IMR-90 (cell line): Measurements from ENCODE around the gene NABP1.

ENCODE experiments used
- CEBPB ChIP-seq: IDR thresholded peaks from 2 replicates; pipeline ENCODE4 v1.6.1; 2012; ENCODE audit warnings: low read depth, low read length, improper control_type of control experiment
- RCOR1 ChIP-seq: IDR thresholded peaks from 2 replicates; pipeline ENCODE4 v1.6.1; 2012; ENCODE audit warnings: mild to moderate bottlenecking, low read length, improper control_type of control experiment; ENCODE audit not compliant: insufficient replicate concordance
- RFX5 ChIP-seq: IDR thresholded peaks from 2 replicates; pipeline ENCODE4 v1.8.0; 2012; ENCODE audit warnings: low read depth, mild to moderate bottlenecking, low read length, moderate library complexity
- SMC3 ChIP-seq: fragments of 150-350 bp; IDR thresholded peaks from 2 replicates; pipeline ENCODE4 v1.6.1; 2016; ENCODE audit warnings: low read depth, mild to moderate bottlenecking, antibody characterized with exemption, low read length, moderate library complexity
- TF ChIP-seq, protein P1 (sequence below): conservative IDR thresholded peaks from 2 replicates; pipeline ENCODE4 v1.5.1; 2012; ENCODE audit warnings: mild to moderate bottlenecking, low read depth, low read length, improper control_type of control experiment

DNA sequence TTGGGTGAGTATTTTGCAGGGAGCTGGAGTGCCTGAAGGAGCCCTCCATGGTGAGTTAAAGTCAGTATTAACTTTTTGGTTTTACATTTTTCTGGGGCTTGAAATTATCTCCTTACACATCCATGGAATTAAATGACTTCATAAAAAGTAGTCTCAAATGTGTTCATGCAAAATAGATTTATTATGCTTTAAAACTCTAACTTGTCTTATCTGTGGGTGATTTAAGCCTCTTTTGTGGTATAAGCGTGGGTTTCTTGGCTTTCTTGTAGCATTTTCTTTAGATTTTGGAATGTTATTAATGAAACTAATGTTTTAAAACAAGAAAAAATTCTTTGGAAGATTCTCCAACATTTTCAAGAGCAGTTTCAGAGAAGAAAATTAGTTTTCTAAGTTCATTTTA is 27.8 kb downstream of the NABP1 start:
- TF ChIP-seq RFX5 = no peak
- TF ChIP-seq CEBPB = no peak
- TF ChIP-seq, protein P1, sequence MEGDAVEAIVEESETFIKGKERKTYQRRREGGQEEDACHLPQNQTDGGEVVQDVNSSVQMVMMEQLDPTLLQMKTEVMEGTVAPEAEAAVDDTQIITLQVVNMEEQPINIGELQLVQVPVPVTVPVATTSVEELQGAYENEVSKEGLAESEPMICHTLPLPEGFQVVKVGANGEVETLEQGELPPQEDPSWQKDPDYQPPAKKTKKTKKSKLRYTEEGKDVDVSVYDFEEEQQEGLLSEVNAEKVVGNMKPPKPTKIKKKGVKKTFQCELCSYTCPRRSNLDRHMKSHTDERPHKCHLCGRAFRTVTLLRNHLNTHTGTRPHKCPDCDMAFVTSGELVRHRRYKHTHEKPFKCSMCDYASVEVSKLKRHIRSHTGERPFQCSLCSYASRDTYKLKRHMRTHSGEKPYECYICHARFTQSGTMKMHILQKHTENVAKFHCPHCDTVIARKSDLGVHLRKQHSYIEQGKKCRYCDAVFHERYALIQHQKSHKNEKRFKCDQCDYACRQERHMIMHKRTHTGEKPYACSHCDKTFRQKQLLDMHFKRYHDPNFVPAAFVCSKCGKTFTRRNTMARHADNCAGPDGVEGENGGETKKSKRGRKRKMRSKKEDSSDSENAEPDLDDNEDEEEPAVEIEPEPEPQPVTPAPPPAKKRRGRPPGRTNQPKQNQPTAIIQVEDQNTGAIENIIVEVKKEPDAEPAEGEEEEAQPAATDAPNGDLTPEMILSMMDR = no peak
- TF ChIP-seq SMC3 = no peak
- TF ChIP-seq RCOR1 = no peak
